GM12878 (cell line): Measurements from ENCODE around the gene METTL16. TPM values are rescaled to one million over a fixed set of nuclear protein-coding genes. Genes with fewer than 3 reads are reported as not detected.
A peak's percentile ranks its signal among the peaks of the same experiment; 100 is the strongest.

Source experiments
- ATF3 ChIP-seq: IDR thresholded peaks from 2 replicates; pipeline ENCODE4 v1.6.1; 2011; ENCODE audit warnings: low read depth, mild to moderate bottlenecking, low read length, moderate library complexity, borderline replicate concordance; ENCODE audit errors: extremely low read depth
- BCLAF1 ChIP-seq: fragments of 450-650 bp; IDR thresholded peaks from 2 replicates; pipeline ENCODE4 v1.6.1; 2017; ENCODE audit warnings: antibody characterized with exemption, mild to moderate bottlenecking, moderate library complexity
- E2F4 ChIP-seq: IDR thresholded peaks from 2 replicates; pipeline ENCODE4 v1.6.1; 2012; ENCODE audit warnings: low read depth, low read length, improper control_type of control experiment
- HSF1 ChIP-seq: fragments of 150-350 bp; IDR thresholded peaks from 2 replicates; pipeline ENCODE4 v1.6.1; 2014; ENCODE audit warnings: mild to moderate bottlenecking, low read depth, low read length
- IRF3 ChIP-seq: fragments of 450-650 bp; IDR thresholded peaks from 2 replicates; pipeline ENCODE4 v1.6.1; 2014; ENCODE audit warnings: mild to moderate bottlenecking
- LARP7 ChIP-seq: fragments of 450-650 bp; IDR thresholded peaks from 2 replicates; pipeline ENCODE4 v1.6.1; 2017; ENCODE audit warnings: mild to moderate bottlenecking
- MEF2A ChIP-seq: IDR thresholded peaks from 2 replicates; pipeline ENCODE4 v1.6.1; 2011; ENCODE audit warnings: low read depth, mild to moderate bottlenecking, low read length, moderate library complexity; ENCODE audit not compliant: insufficient read depth
- MXI1 ChIP-seq: fragments of 150-350 bp; IDR thresholded peaks from 2 replicates; pipeline ENCODE4 v1.6.1; 2011; ENCODE audit warnings: low read depth, mild to moderate bottlenecking, inconsistent platforms, low read length, improper control_type of control experiment
- NR2F1 ChIP-seq: fragments of 450-650 bp; conservative IDR thresholded peaks from 2 replicates; pipeline ENCODE4 v1.6.1; 2017; ENCODE audit warnings: mild to moderate bottlenecking
- PKNOX1 ChIP-seq: fragments of 450-650 bp; IDR thresholded peaks from 2 replicates; pipeline ENCODE4 v1.6.1; 2016; ENCODE audit warnings: mild to moderate bottlenecking
- POLR2AphosphoS5 ChIP-seq: IDR thresholded peaks from 2 replicates; pipeline ENCODE4 v1.6.1; 2011; ENCODE audit warnings: mild to moderate bottlenecking, low read length, inconsistent platforms
- REST ChIP-seq: IDR thresholded peaks from 2 replicates; pipeline ENCODE4 v1.6.1; 2012; ENCODE audit warnings: mild to moderate bottlenecking, low read depth, low read length
- SIN3A ChIP-seq: IDR thresholded peaks from 2 replicates; pipeline ENCODE4 v1.6.1; 2012; ENCODE audit warnings: low read depth, low read length, improper control_type of control experiment
- SMAD1 ChIP-seq: fragments of 450-650 bp; IDR thresholded peaks from 2 replicates; pipeline ENCODE4 v1.6.1; 2018; ENCODE audit warnings: mild to moderate bottlenecking, low read depth; ENCODE audit not compliant: partially characterized antibody
- TCF12 ChIP-seq: IDR thresholded peaks from 2 replicates; pipeline ENCODE4 v1.6.1; 2011; ENCODE audit warnings: low read depth, mild to moderate bottlenecking, low read length
- ZBED1 ChIP-seq: IDR thresholded peaks from 2 replicates; pipeline ENCODE4 v1.6.1; 2016; ENCODE audit warnings: borderline replicate concordance
- ZNF24 ChIP-seq: fragments of 450-650 bp; IDR thresholded peaks from 2 replicates; pipeline ENCODE4 v1.6.1; 2017; ENCODE audit warnings: antibody characterized with exemption, mild to moderate bottlenecking
- polyA plus RNA-seq, 11 experiments: library from polyadenylated mRNA; depleted of rRNA in 4 of 11; unstranded in 6 of 11; stranded (reverse) in 5 of 11; fragments of >200 nt; fragmentation: Nextera tagmentation in 4 of 11; fragmentation: Illumina TruSeq in 1 of 11; extraction: Ambion mirVana in 4 of 11; extraction: Trizol in 1 of 11; gene quantifications; 1 replicate in 1 of 11; 2 replicates in 10 of 11; pipeline versions ENCODE4 v1.2.1 to v1.2.3, GENCODE V29; 2011 to 2016; ENCODE audit warnings: inconsistent platforms in 2 of 11, missing spikeins in 2 of 11, low read depth in 1 of 11
- total RNA-seq, 4 experiments: library from RNA; depleted of rRNA in 3 of 4; stranded (reverse); fragments of >200 nt in 3 of 4; fragmentation: Illumina TruSeq in 1 of 4; extraction: Trizol in 1 of 4; gene quantifications; 2 replicates each; pipeline versions ENCODE4 v1.2.1 to v1.2.3, GENCODE V29; 2013 to 2021

The METTL16 gene
- total and polyA plus RNA-seq, 10 of the 15 experiments (the other 5 are each of a cell fraction or from before 2014, with no cell fraction given) = 15.6 to 34.3 (median 23.7) TPM

- no peak for TF ChIP-seq BCLAF1
- TF ChIP-seq ZBED1 = no peak; the same call in 1 of the 2 replicates
- no peak for TF ChIP-seq ATF3
- no peak for TF ChIP-seq HSF1
- no peak for TF ChIP-seq IRF3
- peak; percentile 97 for TF ChIP-seq POLR2AphosphoS5
- no peak for TF ChIP-seq REST
- no peak for TF ChIP-seq ZNF24
- TF ChIP-seq PKNOX1 = peak; percentile 40; the same call in 1 of the 2 replicates
- TF ChIP-seq LARP7 = 0 out of 2 replicates have a peak, but pooled peaks have one; percentile 23
- TF ChIP-seq MXI1 = peak; percentile 96
- no peak for TF ChIP-seq SMAD1
- TF ChIP-seq E2F4 = no peak
- 0 out of 2 replicates have a peak, but pooled peaks have one; percentile 22 for TF ChIP-seq NR2F1
- no peak; the same call in 1 of the 2 replicates for TF ChIP-seq SIN3A
- TF ChIP-seq TCF12 = no peak
- no peak for TF ChIP-seq MEF2A
Observed at GRCh38 chr17:2511462-2512369, at the start of gene METTL16 (continued).
